SK-N-SH (cell line): ENCODE results near the gene AHSP. TPM values are rescaled to one million over a fixed set of nuclear protein-coding genes. Genes with fewer than 3 reads are reported as not detected.

ENCODE experiments used
- CTCF ChIA-PET: fragments of 300-600, 350-600 bp; formaldehyde crosslinking; extraction: SDS; loops from one replicate; lab custom pipeline; 2021; lab: Yijun Ruan, JAX
- POLR2A ChIA-PET: fragments of 350-600 bp; sonication (Branson Sonifier 250); formaldehyde crosslinking; extraction: SDS; loops from one replicate; lab custom pipeline; 2020; ENCODE audit warnings: antibody characterized with exemption, inconsistent platforms; lab: Yijun Ruan, JAX
- DNase-seq: peaks from one replicate; pipeline ENCODE4 v3.0.0; 2012
- H2AFZ ChIP-seq: fragments of 200-600 bp; sonication (generic); 2 replicates; pipeline ENCODE4 v1.8.1; 2016; ENCODE audit warnings: antibody characterized with exemption, mild to moderate bottlenecking, low read depth
- H3F3A ChIP-seq: fragments of 200-600 bp; sonication (generic); replicated peaks from 2 replicates; pipeline ENCODE3; 2016; ENCODE audit warnings: antibody characterized with exemption, mild to moderate bottlenecking; ENCODE audit not compliant: insufficient read depth
- H3K27ac ChIP-seq, 2 experiments: fragments of 200-500 bp in 1 of 2; fragments of 200-600 bp in 1 of 2; sonication (Bioruptor generic) in 1 of 2; sonication (generic), shearing (Covaris generic) in 1 of 2; 2 replicates each; pipeline versions ENCODE4 v1.5.1 to v1.6.1; 2014 to 2016; ENCODE audit warnings: low read depth in 2 of 2, inconsistent platforms in 1 of 2, low read length in 1 of 2, mild to moderate bottlenecking in 1 of 2, mixed read lengths in 1 of 2
- H3K27me3 ChIP-seq: fragments of 200-600 bp; sonication (generic), shearing (Covaris generic); 2 replicates; pipeline ENCODE4 v1.6.1; 2016; ENCODE audit warnings: mixed run types; ENCODE audit not compliant: insufficient read depth
- H3K36me3 ChIP-seq, 2 experiments: fragments of 200-500 bp in 1 of 2; fragments of 200-600 bp in 1 of 2; sonication (Bioruptor generic) in 1 of 2; sonication (generic) in 1 of 2; replicated peaks in 1 of 2; 2 replicates each; pipeline versions ENCODE3 to v1.5.1; 2014 to 2016; ENCODE audit warnings: low read length in 1 of 2, mild to moderate bottlenecking in 1 of 2; ENCODE audit not compliant: insufficient read depth in 2 of 2, control insufficient read depth in 1 of 2
- H3K4me1 ChIP-seq, 2 experiments: fragments of 200-500 bp in 1 of 2; fragments of 200-600 bp in 1 of 2; sonication (Bioruptor generic) in 1 of 2; sonication (generic), shearing (Covaris generic) in 1 of 2; 2 replicates each; pipeline versions ENCODE4 v1.5.1 to v1.6.1; 2014 to 2016; ENCODE audit warnings: low read depth in 1 of 2, low read length in 1 of 2, mixed run types in 1 of 2; ENCODE audit not compliant: insufficient read depth in 2 of 2, control insufficient read depth in 1 of 2
- H3K4me2 ChIP-seq: fragments of 200-600 bp; sonication (generic), shearing (Covaris generic); 2 replicates; pipeline ENCODE4 v1.6.1; 2017; ENCODE audit warnings: mixed run types
- H3K4me3 ChIP-seq, 2 experiments: fragments of 200-500 bp in 1 of 2; fragments of 200-600 bp in 1 of 2; sonication (Bioruptor generic) in 1 of 2; sonication (generic), shearing (Covaris generic) in 1 of 2; 2 replicates each; pipeline versions ENCODE4 v1.5.1 to v1.8.1; 2014 to 2016; ENCODE audit warnings: low read depth in 2 of 2, inconsistent platforms in 1 of 2, low read length in 1 of 2, mild to moderate bottlenecking in 1 of 2, mixed read lengths in 1 of 2, moderate library complexity in 1 of 2
- H3K79me2 ChIP-seq: fragments of 200-600 bp; sonication (generic); 2 replicates; pipeline ENCODE4 v1.8.1; 2017; ENCODE audit warnings: mild to moderate bottlenecking; ENCODE audit not compliant: insufficient read depth
- H3K9ac ChIP-seq: fragments of 200-600 bp; sonication (generic); 2 replicates; pipeline ENCODE4 v1.6.1; 2017; ENCODE audit warnings: mixed run types
- H3K9me2 ChIP-seq: fragments of 200-600 bp; sonication (generic); 2 replicates; pipeline ENCODE4 v1.6.1; 2017; ENCODE audit warnings: mixed run types
- H3K9me3 ChIP-seq: fragments of 200-600 bp; sonication (generic); 2 replicates; pipeline ENCODE4 v1.6.1; 2017; ENCODE audit warnings: mixed run types, mild to moderate bottlenecking, moderate library complexity
- H4K20me1 ChIP-seq: fragments of 200-600 bp; sonication (generic); 2 replicates; pipeline ENCODE4 v1.6.1; 2017; ENCODE audit warnings: mild to moderate bottlenecking, mixed run types; ENCODE audit not compliant: insufficient read depth
- EP300 ChIP-seq, 2 experiments: IDR thresholded peaks; 2 replicates each; pipeline versions ENCODE4 v1.4.0 to v1.6.1; 2012; ENCODE audit warnings: borderline replicate concordance in 1 of 2, low read depth in 1 of 2, low read length in 1 of 2
- EZH2phosphoT487 ChIP-seq: fragments of 200-600 bp; sonication (generic); IDR thresholded peaks from 2 replicates; pipeline ENCODE4 v1.6.1; 2017; ENCODE audit warnings: low read depth, mixed run types, mild to moderate bottlenecking, antibody characterized with exemption, moderate library complexity, borderline replicate concordance
- FOSL2 ChIP-seq: IDR thresholded peaks from 2 replicates; pipeline ENCODE4 v1.4.0; 2012; ENCODE audit warnings: low read depth, mild to moderate bottlenecking, moderate library complexity, borderline replicate concordance
- IRF3 ChIP-seq: fragments of 150-350 bp; IDR thresholded peaks from 2 replicates; pipeline ENCODE4 v1.6.1; 2016; ENCODE audit warnings: mild to moderate bottlenecking, low read depth, low read length
- MEF2A ChIP-seq: IDR thresholded peaks from 2 replicates; pipeline ENCODE4 v1.4.0; 2012; ENCODE audit warnings: low read depth, borderline replicate concordance
- MXI1 ChIP-seq: IDR thresholded peaks from 2 replicates; pipeline ENCODE4 v1.6.1; 2012; ENCODE audit warnings: mild to moderate bottlenecking, low read depth, low read length, improper control_type of control experiment
- NFIC ChIP-seq: IDR thresholded peaks from 2 replicates; pipeline ENCODE4 v1.4.0; 2012; ENCODE audit warnings: borderline replicate concordance
- PBX3 ChIP-seq: IDR thresholded peaks from 2 replicates; pipeline ENCODE4; 2012
- SMC3 ChIP-seq: IDR thresholded peaks from 2 replicates; pipeline ENCODE4 v1.6.1; 2012; ENCODE audit warnings: low read depth, low read length, improper control_type of control experiment
- YY1 ChIP-seq: IDR thresholded peaks from 2 replicates; pipeline ENCODE4 v1.4.0; 2012; ENCODE audit warnings: low read depth, mild to moderate bottlenecking
- WGBS: methylation state at CpG from one replicate; pipeline ENCODE4 v1.1.6; 2017; ENCODE audit warnings: low lambda C conversion rate; 5-methylcytosine and 5-hydroxymethylcytosine counted together
- polyA plus RNA-seq, 3 experiments: library from polyadenylated mRNA; depleted of rRNA; stranded (reverse); fragments of >200 nt; gene quantifications; 2 replicates each; pipeline ENCODE4 v1.2.3, GENCODE V29; 2012

The AHSP gene
- polyA plus RNA-seq, 1 of the 3 experiments (the other 2 are of a cell fraction): not detected

DNA sequence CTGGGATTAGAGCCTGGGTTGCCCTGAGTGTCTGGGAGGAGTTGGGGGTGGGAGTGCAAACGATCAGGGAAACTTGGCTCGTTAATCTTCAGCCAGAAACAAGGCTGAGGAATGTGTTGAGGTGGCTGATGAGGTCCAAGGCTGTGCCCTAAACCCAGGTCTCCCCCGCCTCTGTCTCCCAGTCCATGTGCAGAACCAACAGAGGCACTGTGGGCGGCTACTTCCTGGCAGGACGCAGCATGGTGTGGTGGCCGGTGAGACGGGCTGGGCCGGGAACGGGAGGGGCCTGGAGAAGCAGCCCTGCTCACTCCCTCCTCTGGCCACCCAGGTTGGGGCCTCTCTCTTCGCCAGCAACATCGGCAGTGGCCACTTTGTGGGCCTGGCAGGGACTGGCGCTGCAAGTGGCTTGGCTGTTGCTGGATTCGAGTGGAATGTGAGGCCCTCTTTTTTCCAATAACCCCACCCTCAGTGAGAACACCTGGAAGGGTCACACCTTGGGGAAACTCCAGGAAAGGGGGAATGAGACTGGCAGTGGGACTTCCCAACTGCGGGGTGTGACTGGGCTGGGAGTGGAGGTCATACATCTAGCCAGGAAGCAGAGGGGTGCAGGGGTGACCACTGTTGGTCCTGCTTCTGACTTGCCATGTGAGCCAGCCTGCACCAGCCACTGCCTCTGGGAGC, 43.1 kb upstream of the AHSP start:
- H2AFZ ChIP-seq: no peak overlapping the region
- no peak for DNase-seq
- H3K27me3 ChIP-seq: no peaks in the 10 kb centered on the region
- H3K4me2 ChIP-seq: no peak overlapping the region
- H3K9me3 ChIP-seq: no peaks in the 10 kb centered on the region
- no peak overlapping the region for H3K9ac ChIP-seq
- no peaks in the 10 kb centered on the region for H3K79me2 ChIP-seq
- H3K4me3 ChIP-seq: no peak overlapping the region
- WGBS: 84% methylated on average over 5 of the region's 14 CpGs
- TF ChIP-seq EP300 (IDR thresholded peaks at IDR 0.05; ENCODE audit: borderline replicate concordance in 1 of 2, low read depth in 1 of 2, low read length in 1 of 2) (no peak), MXI1 (no peak), YY1 (no peak), MEF2A (no peak), EZH2phosphoT487 (no peak), IRF3 (no peak), NFIC (no peak), PBX3 (no peak), FOSL2 (no peak)
- H3K36me3 ChIP-seq: no peaks in the 10 kb centered on the region
- ChIA-PET CTCF (interaction anchor here (0.6 kb wide), 1 partner anchor 12 kb away, joined by 3 read pairs; no protein-coding TSS in a partner anchor), POLR2A (no interaction called here)
- H4K20me1 ChIP-seq: no peaks in the 10 kb centered on the region
- peaks cover 0 to 16% of the 10 kb centered on the region in 2 experiments; a peak in 1 of 4 replicates for H3K4me1 ChIP-seq
- H3F3A ChIP-seq: peaks cover 15% of the 10 kb centered on the region
- H3K9me2 ChIP-seq: no peaks in the 10 kb centered on the region
- no peak overlapping the region for H3K27ac ChIP-seq

DNA sequence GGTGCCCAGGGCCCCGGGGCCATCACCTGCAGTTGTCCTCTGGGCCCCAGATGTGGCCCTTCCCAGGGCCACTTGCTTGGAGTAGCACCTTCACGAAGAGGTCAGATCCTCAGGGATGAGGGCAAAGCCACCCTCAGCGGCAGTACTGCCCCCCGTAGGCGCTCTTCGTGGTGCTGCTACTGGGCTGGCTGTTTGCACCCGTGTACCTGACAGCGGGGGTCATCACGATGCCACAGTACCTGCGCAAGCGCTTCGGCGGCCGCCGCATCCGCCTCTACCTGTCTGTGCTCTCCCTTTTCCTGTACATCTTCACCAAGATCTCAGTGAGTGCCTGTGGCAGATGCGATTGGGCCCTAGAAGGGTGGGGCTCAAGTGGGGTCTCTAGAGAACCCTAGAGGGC, 42.1 kb upstream of the AHSP start:
- no peaks in the 10 kb centered on the region for H3K27me3 ChIP-seq
- H3K4me1 ChIP-seq: peaks cover 0 to 16% of the 10 kb centered on the region in 2 experiments; a peak in 1 of 4 replicates
- WGBS: 86% methylated on average over 9 of the region's 17 CpGs
- H3K9me3 ChIP-seq: no peaks in the 10 kb centered on the region
- H2AFZ ChIP-seq: no peak overlapping the region
- H3K36me3 ChIP-seq: no peaks in the 10 kb centered on the region
- no peak overlapping the region for H3K9ac ChIP-seq
- no peaks in the 10 kb centered on the region for H3K9me2 ChIP-seq
- H3F3A ChIP-seq: peaks cover 12% of the 10 kb centered on the region
- no peaks in the 10 kb centered on the region for H4K20me1 ChIP-seq
- H3K4me3 ChIP-seq: no peak overlapping the region
- CTCF ChIA-PET: interaction anchor here (1.1 to 1.2 kb wide), 2 partner anchors 13 to 25 kb away, joined by 3 to 6 read pairs; no protein-coding TSS in a partner anchor
- H3K27ac ChIP-seq: no peak overlapping the region
- TF ChIP-seq EZH2phosphoT487: no peak
- no peak for TF ChIP-seq SMC3
- TF ChIP-seq EP300 (IDR thresholded peaks at IDR 0.05; ENCODE audit: borderline replicate concordance in 1 of 2, low read depth in 1 of 2, low read length in 1 of 2): no peak
- TF ChIP-seq YY1: no peak
- no peak overlapping the region for H3K4me2 ChIP-seq
- POLR2A ChIA-PET: no interaction called here
- no peaks in the 10 kb centered on the region for H3K79me2 ChIP-seq
- no peak for DNase-seq
